ENCODE data around the gene CLEC3A.

CLEC3A gene

DNA sequence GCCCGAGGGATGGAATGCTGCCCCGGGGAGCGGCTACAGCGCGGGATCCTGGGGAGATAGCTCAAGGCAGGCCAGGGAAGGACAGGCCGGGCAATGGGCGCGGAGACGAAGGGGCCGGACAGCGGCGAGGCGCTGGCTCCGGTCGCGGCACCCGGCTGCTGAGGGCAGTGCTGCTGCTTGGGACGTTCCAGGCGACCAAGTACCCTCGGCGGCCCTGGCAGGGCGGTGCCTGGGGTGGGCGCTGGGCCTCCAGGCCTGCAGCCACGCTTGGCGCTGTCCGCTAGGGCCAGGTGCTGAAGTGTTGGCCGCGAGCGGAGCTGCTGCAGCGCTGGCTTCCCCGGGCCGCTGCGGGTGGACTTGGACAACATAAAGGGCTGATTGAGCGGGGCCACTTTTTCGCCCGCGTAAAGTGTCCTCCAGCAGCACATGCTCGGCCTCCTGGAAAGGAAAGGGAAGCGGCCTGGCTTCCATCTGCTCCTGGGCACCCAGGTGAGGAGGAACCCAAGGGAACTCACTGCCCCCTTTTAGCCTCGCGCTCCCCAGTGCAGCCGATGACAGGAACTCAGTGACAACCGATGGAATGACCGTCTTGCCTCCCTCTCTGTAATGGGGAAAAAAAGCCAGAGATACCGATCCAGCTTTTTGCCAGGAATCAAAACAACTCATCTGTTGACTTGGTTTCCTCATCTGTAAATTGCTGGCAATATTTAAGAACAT is 23.7 kb downstream of the CLEC3A start:
- H4K20me1 ChIP-seq (ENCODE audit: control insufficient read depth, insufficient read depth, low read depth, low read length), result no peaks in the 10 kb centered on the region
- no peaks in the 10 kb centered on the region for H3F3A ChIP-seq (ENCODE audit: control insufficient read depth, insufficient read depth)
- no peaks in the 10 kb centered on the region for H3K9me2 ChIP-seq (replicated peaks; ENCODE audit: control insufficient read depth, low read length)
- no peak overlapping the region for H3K27ac ChIP-seq (ENCODE audit: low read depth, low read length)
- no peaks in the 10 kb centered on the region for H3K27me3 ChIP-seq (ENCODE audit: control insufficient read depth, low read length)
- no peaks in the 10 kb centered on the region for H3K79me2 ChIP-seq (ENCODE audit: control insufficient read depth, low read length)
- H3K4me2 ChIP-seq (ENCODE audit: low read length), result no peak overlapping the region
- H3K4me1 ChIP-seq (ENCODE audit: control insufficient read depth, low read length), result no peaks in the 10 kb centered on the region
- no peaks in the 10 kb centered on the region for H3K36me3 ChIP-seq (ENCODE audit: control insufficient read depth, low read length)
- H3K9me3 ChIP-seq (ENCODE audit: control insufficient read depth, insufficient read depth, low read length), result no peaks in the 10 kb centered on the region
- no peak overlapping the region for H3K4me3 ChIP-seq (ENCODE audit: low read length)
- TF ChIP-seq EZH2phosphoT487 (IDR thresholded peaks at IDR 0.05; ENCODE audit: borderline replicate concordance, low read length) (no peak), CTCF (IDR thresholded peaks at IDR 0.05; ENCODE audit: low read depth, low read length, poor library complexity, severe bottlenecking) (no peak)

- no peaks in the 10 kb centered on the region for H3K9me2 ChIP-seq (replicated peaks; ENCODE audit: control insufficient read depth, low read length)
- no peaks in the 10 kb centered on the region for H3K79me2 ChIP-seq (ENCODE audit: control insufficient read depth, low read length)
- H3K4me3 ChIP-seq (ENCODE audit: low read length), result no peak overlapping the region
- no peak overlapping the region for H3K4me2 ChIP-seq (ENCODE audit: low read length)
- H3K27me3 ChIP-seq (ENCODE audit: control insufficient read depth, low read length), result no peaks in the 10 kb centered on the region
- H3K4me1 ChIP-seq (ENCODE audit: control insufficient read depth, low read length), result no peaks in the 10 kb centered on the region
- no peak overlapping the region for H3K27ac ChIP-seq (ENCODE audit: low read depth, low read length)
- no peaks in the 10 kb centered on the region for H3K36me3 ChIP-seq (ENCODE audit: control insufficient read depth, low read length)
- H3F3A ChIP-seq (ENCODE audit: control insufficient read depth, insufficient read depth), result no peaks in the 10 kb centered on the region
- H3K9me3 ChIP-seq (ENCODE audit: control insufficient read depth, insufficient read depth, low read length), result no peaks in the 10 kb centered on the region
- TF ChIP-seq EZH2phosphoT487 (IDR thresholded peaks at IDR 0.05; ENCODE audit: borderline replicate concordance, low read length) (no peak), CTCF (IDR thresholded peaks at IDR 0.05; ENCODE audit: low read depth, low read length, poor library complexity, severe bottlenecking) (no peak)
- no peaks in the 10 kb centered on the region for H4K20me1 ChIP-seq (ENCODE audit: control insufficient read depth, insufficient read depth, low read depth, low read length)
Measured at GRCh38 chr16:78048319-78048718, 26.0 kb downstream of the CLEC3A start.

GRCh38 chr16:78050734-78051400 is 28.5 kb downstream of the CLEC3A start:
- Histone ChIP-seq H3K9me3 (ENCODE audit: control insufficient read depth, insufficient read depth, low read length) (no peaks in the 10 kb centered on the region), H3F3A (ENCODE audit: control insufficient read depth, insufficient read depth) (no peaks in the 10 kb centered on the region), H3K4me2 (ENCODE audit: low read length) (no peak overlapping the region), H3K27ac (ENCODE audit: low read depth, low read length) (no peak overlapping the region), H3K4me1 (ENCODE audit: control insufficient read depth, low read length) (no peaks in the 10 kb centered on the region), H3K79me2 (ENCODE audit: control insufficient read depth, low read length) (no peaks in the 10 kb centered on the region), H3K4me3 (ENCODE audit: low read length) (no peak overlapping the region), H3K36me3 (ENCODE audit: control insufficient read depth, low read length) (no peaks in the 10 kb centered on the region), H3K9me2 (replicated peaks; ENCODE audit: control insufficient read depth, low read length) (no peaks in the 10 kb centered on the region), H3K27me3 (ENCODE audit: control insufficient read depth, low read length) (no peaks in the 10 kb centered on the region), H4K20me1 (ENCODE audit: control insufficient read depth, insufficient read depth, low read depth, low read length) (no peaks in the 10 kb centered on the region)
- TF ChIP-seq CTCF (IDR thresholded peaks at IDR 0.05; ENCODE audit: low read depth, low read length, poor library complexity, severe bottlenecking) (no peak), EZH2phosphoT487 (IDR thresholded peaks at IDR 0.05; ENCODE audit: borderline replicate concordance, low read length) (no peak)
